T47D (cell line): Measurements from ENCODE around the gene EVI5.

ENCODE experiments used
- DNase-seq, 2 experiments: peaks; one replicate each; pipeline versions ENCODE4 v3.0.0 to v3.0.0-alpha.2; 2011 to 2012; ENCODE audit warnings: low read depth in 1 of 2, low spot score in 1 of 2
- JUND ChIP-seq: IDR thresholded peaks from 2 replicates; pipeline ENCODE4 v1.6.1; 2012; ENCODE audit warnings: low read depth
- in situ Hi-C: cut with HindIII; loops from 2 replicates; pipeline ENCODE4 v1.10.0; 2016; ENCODE audit warnings: low sequenced_read_pairs, low pct_unique_long_range_greater_than_20kb

The EVI5 gene

DNA sequence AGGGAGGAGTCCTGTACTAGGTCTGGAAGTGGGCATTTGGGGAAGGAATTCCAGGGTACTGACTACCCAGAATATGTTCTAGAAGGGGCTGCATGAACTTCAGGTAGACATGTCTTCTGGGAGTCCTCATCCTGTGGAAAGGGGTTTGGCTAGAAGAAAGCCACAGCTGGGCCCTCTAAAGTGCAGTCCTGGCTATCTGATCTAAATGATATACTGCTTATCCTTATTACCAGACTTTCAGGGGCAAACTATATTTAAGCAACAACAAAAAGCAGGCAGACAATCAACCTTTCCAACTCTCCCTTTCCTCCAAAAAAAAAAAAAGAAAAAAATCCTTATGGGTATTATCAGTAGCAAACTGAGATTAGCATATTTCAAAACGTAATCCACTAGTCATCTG is 268.3 kb downstream of the EVI5 start:
- in situ Hi-C loops, result no loop called here
- TF ChIP-seq JUND, result no peak
- DNase-seq, result no peak

DNA sequence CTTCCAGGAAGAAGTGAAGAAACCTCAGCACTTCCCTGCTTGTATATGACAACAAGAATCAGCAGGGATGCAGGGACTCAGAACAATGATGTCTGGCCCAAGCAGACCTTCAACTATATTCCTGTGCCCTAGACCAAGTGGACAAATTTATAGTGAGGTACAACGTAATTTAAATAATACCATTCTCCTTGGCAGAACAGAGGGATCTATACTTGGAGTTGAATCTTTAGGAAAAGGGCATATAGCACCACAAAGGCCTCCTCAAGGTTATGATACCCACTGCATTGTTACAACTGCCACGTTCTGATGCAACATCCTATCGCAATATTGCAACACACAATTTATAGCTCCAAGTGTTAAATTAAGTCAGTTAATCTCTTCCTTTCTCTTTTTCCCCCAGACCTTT is 269.1 kb downstream of the EVI5 start:
- no peak for TF ChIP-seq JUND
- DNase-seq, result no peak
- in situ Hi-C loops, result no loop called here

DNA sequence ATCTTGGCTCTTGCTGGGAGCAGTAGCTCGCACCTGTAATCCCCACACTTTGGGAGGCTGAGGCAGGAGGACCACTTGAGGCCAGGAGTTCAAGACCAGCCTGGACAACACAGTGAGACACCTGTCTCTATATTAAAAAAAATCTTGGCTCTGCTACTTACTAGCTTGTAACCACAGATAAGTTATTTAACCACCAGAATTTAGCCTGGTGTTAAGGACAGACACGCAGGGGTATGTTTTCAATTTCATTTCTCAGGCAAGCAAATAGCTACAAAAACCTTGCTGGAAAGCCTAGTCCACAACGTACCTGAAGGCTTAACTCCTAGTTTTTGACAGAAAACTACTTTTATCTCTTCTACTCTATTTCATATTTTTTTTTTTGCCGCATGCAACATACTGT is 273.4 kb downstream of the EVI5 start:
- TF ChIP-seq JUND, result no peak
- DNase-seq, result no peak
- in situ Hi-C loops, result no loop called here

DNA sequence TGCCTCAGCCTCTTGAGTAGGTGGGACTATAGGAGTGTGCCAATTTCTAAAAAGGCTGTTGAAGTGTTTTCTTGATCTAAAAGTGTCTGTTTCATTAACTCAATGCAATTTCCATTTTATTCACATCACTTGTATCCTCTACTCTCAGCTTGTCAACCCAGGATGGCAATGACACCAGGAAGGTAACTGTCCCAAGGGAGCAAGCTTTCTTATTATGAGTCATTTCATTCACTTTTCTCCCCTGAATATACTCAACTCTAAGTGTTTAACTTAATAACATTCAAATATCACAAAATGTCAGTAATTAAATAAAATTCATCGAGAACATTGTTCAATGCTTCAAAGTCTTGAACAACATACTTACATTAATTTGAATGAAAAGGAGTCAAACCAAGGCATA is 275.3 kb downstream of the EVI5 start:
- no peak for DNase-seq
- in situ Hi-C loops, result no loop called here
- TF ChIP-seq JUND, result no peak

DNA sequence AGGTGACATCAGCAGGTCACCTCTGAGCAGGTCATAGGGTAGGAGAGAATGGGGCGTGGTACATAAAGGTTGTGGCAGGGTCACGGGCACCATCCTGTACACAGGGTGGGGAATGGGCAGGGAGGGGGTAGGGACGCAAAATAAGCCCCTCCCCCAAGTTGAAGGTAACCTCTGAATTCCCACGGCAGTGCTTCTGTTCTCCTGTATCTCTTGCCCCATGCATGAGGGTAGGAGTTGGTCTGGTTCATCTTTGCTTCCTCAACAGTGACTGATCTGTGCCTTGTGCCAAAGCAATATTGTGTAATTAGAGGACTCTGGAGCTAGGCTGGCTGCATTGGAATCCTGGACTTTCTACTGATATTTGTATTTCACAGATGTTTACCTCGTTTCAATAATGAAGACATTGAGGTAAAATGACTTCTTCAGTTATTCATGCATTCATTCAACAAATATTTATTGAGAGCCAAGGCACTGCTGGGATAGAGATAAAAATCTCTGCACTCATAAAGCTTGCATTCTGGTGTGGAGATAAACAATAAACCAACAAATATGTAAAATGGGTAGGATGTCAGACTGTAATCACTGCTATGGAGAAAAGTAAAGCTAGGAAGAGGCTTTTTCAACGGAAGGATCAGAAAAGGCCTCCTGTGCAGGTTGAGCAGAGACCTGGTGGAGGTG is 279.8 kb downstream of the EVI5 start:
- peak in 1 of 2 experiments; percentile 49 for DNase-seq
- TF ChIP-seq JUND, result no peak
- in situ Hi-C loops, result no loop called here

DNA sequence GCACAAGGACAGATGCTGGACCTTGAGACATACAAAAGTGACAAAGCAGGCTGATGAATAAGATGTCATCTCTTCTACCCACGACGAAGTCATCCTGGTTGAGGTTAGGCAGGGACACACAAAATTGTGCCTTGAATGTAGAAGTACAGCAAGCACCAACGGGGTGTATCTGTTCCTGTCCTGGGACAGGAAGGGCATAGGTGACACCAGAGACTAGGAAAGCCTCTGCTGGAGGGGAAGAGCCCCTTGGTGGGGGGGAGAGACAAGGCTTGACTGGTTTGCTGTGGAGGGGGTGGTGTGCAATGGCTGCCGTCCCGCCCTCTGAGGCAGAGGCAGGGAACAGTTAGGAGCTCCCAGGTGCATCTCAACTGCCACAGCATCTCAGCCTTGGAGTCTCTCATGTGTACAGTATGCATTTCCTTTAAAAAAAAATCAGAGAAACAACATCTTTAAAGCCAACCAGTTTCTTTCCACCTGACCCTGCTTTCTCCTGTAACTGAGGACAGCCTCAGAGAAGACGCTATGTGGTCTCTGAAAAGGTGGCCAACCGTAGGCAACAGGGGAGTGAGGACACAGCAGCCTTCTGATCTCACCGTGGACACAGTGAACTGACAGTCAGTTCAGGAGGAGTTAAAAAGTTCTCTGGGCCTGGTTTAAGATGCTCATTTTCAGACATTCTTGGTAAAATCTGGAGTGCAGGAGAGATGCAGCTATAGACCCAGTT is 280.5 kb downstream of the EVI5 start:
- in situ Hi-C loops, result no loop called here
- TF ChIP-seq JUND, result no peak
- DNase-seq, result no peak

DNA sequence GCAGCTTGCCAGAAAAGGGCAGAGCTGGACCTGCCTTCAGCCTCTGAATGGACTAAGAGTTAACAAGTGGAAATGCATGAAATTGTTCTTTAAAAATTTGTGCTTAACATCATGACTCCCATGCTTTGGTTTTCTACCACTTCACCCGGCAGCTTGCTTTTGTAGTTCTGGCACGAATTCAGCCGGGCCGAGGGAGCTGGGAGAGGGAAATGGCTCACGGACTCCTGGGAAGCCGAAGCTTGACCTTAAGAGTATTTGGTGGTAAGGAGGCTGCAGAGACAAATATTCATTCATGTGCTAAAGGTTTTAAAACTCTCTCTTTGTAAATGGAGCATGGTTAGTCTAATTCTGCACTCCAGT is 281.0 kb downstream of the EVI5 start:
- no peak for TF ChIP-seq JUND
- in situ Hi-C loops, result no loop called here

DNA sequence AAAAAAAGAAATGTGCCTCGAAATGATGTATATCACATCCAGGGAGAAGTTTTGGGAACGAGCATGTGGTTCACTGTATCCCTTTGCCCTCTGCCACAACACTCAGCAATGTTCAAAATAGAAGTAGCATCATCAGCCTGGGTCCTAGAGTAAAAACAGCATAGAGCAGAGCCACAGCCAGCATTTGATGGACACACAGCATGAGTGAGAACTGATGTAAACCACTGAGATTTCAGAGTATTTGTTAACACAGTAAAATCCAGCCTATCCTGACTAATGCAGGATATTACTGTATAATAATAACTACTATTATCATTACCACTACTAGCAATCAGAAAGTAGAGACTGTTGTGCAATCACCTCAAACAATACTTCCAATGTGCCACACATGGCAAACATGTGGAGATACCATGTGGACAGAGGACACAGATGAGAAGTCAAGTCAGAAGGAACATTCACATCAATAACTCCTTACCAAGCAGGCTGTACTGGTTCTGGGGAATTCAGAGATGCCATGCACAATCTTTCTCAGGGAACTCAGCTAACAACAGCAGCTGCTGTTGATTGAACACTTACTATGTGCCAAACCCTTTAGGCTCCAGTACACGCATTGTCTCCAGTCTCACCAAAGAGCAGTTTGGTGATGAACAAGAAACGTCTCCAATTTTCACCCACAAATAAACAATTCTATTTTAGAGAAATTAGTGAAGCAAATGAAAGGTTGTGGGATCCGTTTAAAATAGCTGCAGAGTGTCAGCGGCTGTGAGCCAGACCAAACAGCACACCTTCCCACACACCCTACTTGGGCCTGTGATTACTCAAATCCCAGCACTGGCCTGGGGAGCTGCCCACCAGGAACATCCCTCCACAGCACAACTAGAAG is 281.6 kb downstream of the EVI5 start:
- in situ Hi-C loops, result no loop called here
- peak in 1 of 2 experiments; percentile 24 for DNase-seq
- TF ChIP-seq JUND, result no peak

More for the DNA sequence above, 281.0 kb downstream of the EVI5 start:
- no peak for DNase-seq

DNA sequence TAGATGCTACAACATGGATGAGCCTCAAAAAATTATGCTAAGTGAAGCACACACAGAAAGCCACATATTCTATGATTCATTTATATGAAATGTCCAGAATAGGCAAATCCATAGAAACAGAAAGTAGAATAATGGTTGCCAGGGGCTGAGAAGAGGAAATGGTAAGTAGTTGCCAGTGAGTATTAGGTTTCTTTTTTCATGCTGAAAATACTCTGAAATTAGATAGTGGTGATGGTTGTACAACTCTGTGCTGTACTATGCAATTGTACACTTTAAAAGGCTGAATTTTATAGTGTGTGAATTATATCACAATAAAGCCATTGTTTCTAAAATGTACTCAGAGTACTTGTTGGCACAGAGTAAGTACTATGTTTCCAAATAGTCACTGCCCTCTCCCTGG is 282.7 kb downstream of the EVI5 start:
- in situ Hi-C loops, result no loop called here
- TF ChIP-seq JUND, result no peak
- DNase-seq, result no peak

DNA sequence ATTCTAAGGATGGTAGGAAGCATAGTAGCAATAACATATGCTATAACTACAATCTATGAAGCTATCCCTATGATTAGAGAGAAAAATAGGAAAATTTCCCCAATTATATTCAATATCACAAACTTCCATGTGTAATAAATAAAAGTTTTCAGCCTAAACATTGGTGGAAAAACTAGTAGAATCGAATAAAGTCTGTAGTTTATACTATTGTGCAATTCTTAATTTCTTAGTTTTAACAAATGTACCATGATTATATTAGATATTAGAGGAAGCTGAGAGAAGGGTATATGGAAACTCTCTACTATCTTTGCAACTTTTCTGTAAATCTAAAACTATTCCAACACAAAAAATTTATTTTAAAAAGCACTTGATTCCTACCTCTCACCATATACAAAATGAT is 284.4 kb downstream of the EVI5 start:
- no peak for DNase-seq
- no peak for TF ChIP-seq JUND

DNA sequence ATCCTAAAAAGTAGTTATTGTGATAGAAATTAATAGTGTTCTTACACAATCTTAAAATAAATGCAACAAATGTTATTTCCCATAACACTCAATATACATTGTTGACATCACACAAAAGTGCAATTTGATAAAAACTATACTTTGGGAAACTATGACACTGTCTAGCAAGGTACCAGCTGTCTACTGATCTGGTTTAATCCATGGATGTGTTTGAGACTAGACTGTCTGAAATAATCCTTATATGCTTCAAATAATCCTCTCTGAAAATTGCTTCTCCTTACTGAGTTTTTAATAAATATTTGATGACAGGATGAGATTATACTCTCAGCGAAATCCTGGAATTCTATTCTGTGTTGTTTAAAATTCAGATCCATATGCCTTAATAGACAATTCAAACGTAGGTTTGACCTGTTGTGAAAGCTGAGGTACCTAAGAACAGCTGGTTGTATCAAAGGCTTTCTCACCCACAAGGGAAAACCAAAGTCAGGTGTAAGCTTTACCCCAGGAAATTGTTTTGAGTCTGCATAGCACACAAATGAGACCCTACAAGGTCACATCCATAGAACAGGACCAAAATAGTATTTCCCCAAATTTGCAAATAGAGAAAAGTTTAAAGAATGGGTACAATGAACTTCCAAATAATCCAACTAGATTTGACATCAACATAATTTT is 289.4 kb downstream of the EVI5 start:
- TF ChIP-seq JUND, result no peak
- in situ Hi-C loops, result no loop called here
- no peak for DNase-seq

More for the DNA sequence above, 284.4 kb downstream of the EVI5 start:
- in situ Hi-C loops, result no loop called here

DNA sequence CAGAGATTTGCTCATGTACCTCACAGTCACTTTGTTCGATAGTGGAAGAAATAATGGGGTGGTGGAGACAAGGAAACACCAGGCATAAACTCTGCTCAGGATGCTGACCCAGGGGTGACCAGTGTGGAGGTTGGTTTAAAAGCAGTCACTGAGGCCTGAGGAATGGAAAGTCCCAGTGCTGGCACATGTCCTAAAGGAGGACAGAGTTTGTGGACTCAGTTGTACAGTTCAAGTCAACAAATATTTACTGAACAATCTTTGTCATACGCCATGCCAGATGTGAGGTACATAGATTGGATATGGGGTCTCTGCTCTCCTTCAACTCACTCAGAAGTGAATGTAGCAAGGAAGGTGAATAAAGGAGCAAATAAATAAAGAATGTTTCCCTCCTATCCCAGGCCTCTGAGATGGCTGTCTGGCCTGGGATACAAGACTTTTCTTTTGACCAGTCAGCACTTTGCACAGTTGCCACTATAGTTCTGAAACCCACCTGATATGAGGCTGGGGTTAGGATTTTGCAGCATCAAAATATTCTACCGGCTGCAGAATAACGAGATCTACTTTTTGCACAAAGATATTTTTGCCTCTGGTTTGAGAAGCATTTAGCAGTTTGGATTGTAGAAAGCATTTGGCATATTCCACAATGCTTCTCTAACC is 290.3 kb downstream of the EVI5 start:
- peak in 1 of 2 experiments; percentile 10 for DNase-seq
- in situ Hi-C loops, result no loop called here
- TF ChIP-seq JUND, result no peak
